ENCODE measurements around the gene MYOF.
"Not testable (repeated sequence)": the region's sequence is repeated elsewhere in the genome, so short reads cannot be mapped to it uniquely, and the experiment has no call there.

Gene MYOF

GRCh38 chr10:93367664-93368063, 114.5 kb downstream of the MYOF start:
- no peak overlapping the region for H4K12ac ChIP-seq (ENCODE audit: low read depth, low read length)
- no CpG with 5 or more reads among the region's 3 CpGs for WGBS (ENCODE audit: extremely low coverage, insufficient coverage, insufficient read length)
- H2BK12ac ChIP-seq (ENCODE audit: low read length), result no peak overlapping the region
- no peak overlapping the region for H2AFZ ChIP-seq (ENCODE audit: insufficient read depth, low read length, poor library complexity)
- no peak overlapping the region for H3K4me2 ChIP-seq (ENCODE audit: low read length)
- H3K4me1 ChIP-seq (ENCODE audit: control insufficient read depth in 1 of 2, insufficient read depth in 2 of 2, low read length in 2 of 2), result no peaks in the 10 kb centered on the region
- no peak overlapping the region for H3K14ac ChIP-seq (ENCODE audit: low read length)
- H2AK5ac ChIP-seq (ENCODE audit: low read length), result no peak overlapping the region
- H4K8ac ChIP-seq (ENCODE audit: low read depth, low read length), result no peak overlapping the region
- H3K18ac ChIP-seq (ENCODE audit: low read length), result no peak overlapping the region
- no peaks in the 10 kb centered on the region for H3K27me3 ChIP-seq (ENCODE audit: insufficient read depth, low read length)
- H3K27ac ChIP-seq (ENCODE audit: low read depth, low read length), result no peak overlapping the region
- H3K9me3 ChIP-seq (ENCODE audit: insufficient read depth, low read depth, low read length), result no peaks in the 10 kb centered on the region
- no peak overlapping the region for H3K9ac ChIP-seq (ENCODE audit: low read length)
- no peak overlapping the region for H2BK5ac ChIP-seq (ENCODE audit: low read depth, low read length, poor library complexity)
- H3K4ac ChIP-seq (ENCODE audit: low read depth, low read length), result no peak overlapping the region
- peaks cover 20 to 39% of the 10 kb centered on the region in 2 experiments for H3K36me3 ChIP-seq (ENCODE audit: control insufficient read depth in 1 of 2, insufficient read depth in 2 of 2, low read length in 2 of 2)
- no peak for DNase-seq
- H2BK120ac ChIP-seq (ENCODE audit: insufficient read depth, low read length, poor library complexity), result no peak overlapping the region
- H3K79me1 ChIP-seq (ENCODE audit: low read length), result no peaks in the 10 kb centered on the region
- no peaks in the 10 kb centered on the region for H3K79me2 ChIP-seq (ENCODE audit: control insufficient read depth, insufficient read depth, low read length, poor library complexity)
- no peak overlapping the region for H3K23ac ChIP-seq (ENCODE audit: low read length)
- no peak overlapping the region for H4K91ac ChIP-seq (ENCODE audit: low read depth, low read length)
- no peak overlapping the region for H3K4me3 ChIP-seq (ENCODE audit: low read depth, low read length)

GRCh38 chr10:93364966-93365365, 117.2 kb downstream of the MYOF start:
- Histone ChIP-seq H3K9me3 (ENCODE audit: insufficient read depth, low read depth, low read length) (no peaks in the 10 kb centered on the region), H2BK120ac (ENCODE audit: insufficient read depth, low read length, poor library complexity) (no peak overlapping the region), H2BK5ac (ENCODE audit: low read depth, low read length, poor library complexity) (no peak overlapping the region), H3K9ac (ENCODE audit: low read length) (no peak overlapping the region), H3K4me3 (ENCODE audit: low read depth, low read length) (no peak overlapping the region), H4K91ac (ENCODE audit: low read depth, low read length) (no peak overlapping the region), H3K36me3 (ENCODE audit: control insufficient read depth in 1 of 2, insufficient read depth in 2 of 2, low read length in 2 of 2) (peaks cover 29 to 46% of the 10 kb centered on the region in 2 experiments), H3K18ac (ENCODE audit: low read length) (no peak overlapping the region), H2AK5ac (ENCODE audit: low read length) (no peak overlapping the region), H4K12ac (ENCODE audit: low read depth, low read length) (no peak overlapping the region), H3K14ac (ENCODE audit: low read length) (no peak overlapping the region), H3K4ac (ENCODE audit: low read depth, low read length) (no peak overlapping the region), H3K27ac (ENCODE audit: low read depth, low read length) (no peak overlapping the region), H3K4me2 (ENCODE audit: low read length) (no peak overlapping the region), H3K23ac (ENCODE audit: low read length) (no peak overlapping the region), H2AFZ (ENCODE audit: insufficient read depth, low read length, poor library complexity) (no peak overlapping the region), H2BK12ac (ENCODE audit: low read length) (no peak overlapping the region), H3K79me1 (ENCODE audit: low read length) (no peaks in the 10 kb centered on the region), H3K27me3 (ENCODE audit: insufficient read depth, low read length) (no peaks in the 10 kb centered on the region), H3K79me2 (ENCODE audit: control insufficient read depth, insufficient read depth, low read length, poor library complexity) (no peaks in the 10 kb centered on the region), H4K8ac (ENCODE audit: low read depth, low read length) (no peak overlapping the region), H3K4me1 (ENCODE audit: control insufficient read depth in 1 of 2, insufficient read depth in 2 of 2, low read length in 2 of 2) (no peaks in the 10 kb centered on the region)
- DNase-seq, result no peak
- WGBS (ENCODE audit: extremely low coverage, insufficient coverage, insufficient read length), result no CpG with 5 or more reads among the region's 1 CpG

- WGBS (ENCODE audit: extremely low coverage, insufficient coverage, insufficient read length), result no CpG with 5 or more reads among the region's 22 CpGs
- no peak overlapping the region for H3K9ac ChIP-seq (ENCODE audit: low read length)
Observed at GRCh38 chr10:93363891-93364648, 118.1 kb downstream of the MYOF start.

GRCh38 chr10:93358398-93358797, 123.7 kb downstream of the MYOF start:
- not testable (repeated sequence) for DNase-seq; H3K9ac ChIP-seq (ENCODE audit: low read length); H3K14ac ChIP-seq (ENCODE audit: low read length); H3K4me2 ChIP-seq (ENCODE audit: low read length); H2BK12ac ChIP-seq (ENCODE audit: low read length); H3K79me1 ChIP-seq (ENCODE audit: low read length); H4K91ac ChIP-seq (ENCODE audit: low read depth, low read length); H3K4me3 ChIP-seq (ENCODE audit: low read depth, low read length); H4K8ac ChIP-seq (ENCODE audit: low read depth, low read length); H3K23ac ChIP-seq (ENCODE audit: low read length); H2BK120ac ChIP-seq (ENCODE audit: insufficient read depth, low read length, poor library complexity); H3K4me1 ChIP-seq (ENCODE audit: control insufficient read depth in 1 of 2, insufficient read depth in 2 of 2, low read length in 2 of 2); H3K9me3 ChIP-seq (ENCODE audit: insufficient read depth, low read depth, low read length); H3K27me3 ChIP-seq (ENCODE audit: insufficient read depth, low read length); H3K4ac ChIP-seq (ENCODE audit: low read depth, low read length); H3K27ac ChIP-seq (ENCODE audit: low read depth, low read length); H3K79me2 ChIP-seq (ENCODE audit: control insufficient read depth, insufficient read depth, low read length, poor library complexity); H4K12ac ChIP-seq (ENCODE audit: low read depth, low read length); H2BK5ac ChIP-seq (ENCODE audit: low read depth, low read length, poor library complexity); H2AFZ ChIP-seq (ENCODE audit: insufficient read depth, low read length, poor library complexity); H3K18ac ChIP-seq (ENCODE audit: low read length); H2AK5ac ChIP-seq (ENCODE audit: low read length)
- no CpG with 5 or more reads among the region's 4 CpGs for WGBS (ENCODE audit: extremely low coverage, insufficient coverage, insufficient read length)
- H3K36me3 ChIP-seq (ENCODE audit: control insufficient read depth in 1 of 2, insufficient read depth in 2 of 2, low read length in 2 of 2), result peaks cover 33 to 45% of the 10 kb centered on the region in 2 experiments

More at GRCh38 chr10:93363891-93364648, 118.1 kb downstream of the MYOF start:
- no peak overlapping the region for H3K4ac ChIP-seq (ENCODE audit: low read depth, low read length)
- H2AK5ac ChIP-seq (ENCODE audit: low read length), result no peak overlapping the region
- no peak overlapping the region for H4K12ac ChIP-seq (ENCODE audit: low read depth, low read length)
- H3K27me3 ChIP-seq (ENCODE audit: insufficient read depth, low read length), result no peaks in the 10 kb centered on the region
- no peak overlapping the region for H3K23ac ChIP-seq (ENCODE audit: low read length)
- H3K79me2 ChIP-seq (ENCODE audit: control insufficient read depth, insufficient read depth, low read length, poor library complexity), result no peaks in the 10 kb centered on the region
- no peaks in the 10 kb centered on the region for H3K4me1 ChIP-seq (ENCODE audit: control insufficient read depth in 1 of 2, insufficient read depth in 2 of 2, low read length in 2 of 2)
- H2BK120ac ChIP-seq (ENCODE audit: insufficient read depth, low read length, poor library complexity), result no peak overlapping the region
- no peak for DNase-seq
- no peak overlapping the region for H3K4me2 ChIP-seq (ENCODE audit: low read length)
- no peak overlapping the region for H2AFZ ChIP-seq (ENCODE audit: insufficient read depth, low read length, poor library complexity)
- no peak overlapping the region for H2BK12ac ChIP-seq (ENCODE audit: low read length)
- no peak overlapping the region for H3K27ac ChIP-seq (ENCODE audit: low read depth, low read length)
- peaks cover 33 to 51% of the 10 kb centered on the region in 2 experiments for H3K36me3 ChIP-seq (ENCODE audit: control insufficient read depth in 1 of 2, insufficient read depth in 2 of 2, low read length in 2 of 2)
- H3K18ac ChIP-seq (ENCODE audit: low read length), result no peak overlapping the region
- H3K14ac ChIP-seq (ENCODE audit: low read length), result no peak overlapping the region
- no peak overlapping the region for H4K91ac ChIP-seq (ENCODE audit: low read depth, low read length)
- H3K79me1 ChIP-seq (ENCODE audit: low read length), result no peaks in the 10 kb centered on the region
- H4K8ac ChIP-seq (ENCODE audit: low read depth, low read length), result no peak overlapping the region
- no peak overlapping the region for H2BK5ac ChIP-seq (ENCODE audit: low read depth, low read length, poor library complexity)
- H3K4me3 ChIP-seq (ENCODE audit: low read depth, low read length), result no peak overlapping the region
- H3K9me3 ChIP-seq (ENCODE audit: insufficient read depth, low read depth, low read length), result no peaks in the 10 kb centered on the region

Data from trophoblast cell (in vitro differentiated cells and primary cell).